Neutrophil (primary cell): ENCODE measurements around the gene BABAM2.

Experiments
- H3K27ac ChIP-seq: fragments of 200-600 bp; sonication (generic); 2 replicates; pipeline ENCODE4 v1.5.1; 2016; ENCODE audit warnings: mild to moderate bottlenecking, moderate library complexity
- H3K27me3 ChIP-seq: fragments of 200-600 bp; sonication (generic); 2 replicates; pipeline ENCODE4 v1.6.0; 2016; ENCODE audit warnings: mild to moderate bottlenecking
- H3K36me3 ChIP-seq: fragments of 200-600 bp; sonication (generic); 2 replicates; pipeline ENCODE4 v1.5.1; 2017
- H3K4me1 ChIP-seq, 2 experiments: fragments of 200-600 bp in 1 of 2; sonication (generic) in 1 of 2; 1 replicate in 1 of 2; 2 replicates in 1 of 2; pipeline versions ENCODE4 v1.5.1 to v1.6.1; 2013 to 2016; ENCODE audit warnings: low read depth in 1 of 2, low read length in 1 of 2, mild to moderate bottlenecking in 1 of 2, moderate library complexity in 1 of 2; ENCODE audit not compliant: control insufficient read depth in 1 of 2, insufficient read depth in 1 of 2
- H3K4me3 ChIP-seq, 2 experiments: fragments of 200-600 bp in 1 of 2; sonication (generic) in 1 of 2; 1 replicate in 1 of 2; 2 replicates in 1 of 2; pipeline ENCODE4 v1.5.1; 2013 to 2016; ENCODE audit warnings: low read depth in 1 of 2, low read length in 1 of 2, mild to moderate bottlenecking in 1 of 2, moderate library complexity in 1 of 2
- H3K9me3 ChIP-seq: fragments of 200-600 bp; sonication (generic); 2 replicates; pipeline ENCODE4 v1.5.1; 2016
- CTCF ChIP-seq: fragments of 200-600 bp; sonication (generic); IDR thresholded peaks from 2 replicates; pipeline ENCODE4 v1.5.1; 2016; ENCODE audit warnings: antibody characterized with exemption

Gene BABAM2

DNA sequence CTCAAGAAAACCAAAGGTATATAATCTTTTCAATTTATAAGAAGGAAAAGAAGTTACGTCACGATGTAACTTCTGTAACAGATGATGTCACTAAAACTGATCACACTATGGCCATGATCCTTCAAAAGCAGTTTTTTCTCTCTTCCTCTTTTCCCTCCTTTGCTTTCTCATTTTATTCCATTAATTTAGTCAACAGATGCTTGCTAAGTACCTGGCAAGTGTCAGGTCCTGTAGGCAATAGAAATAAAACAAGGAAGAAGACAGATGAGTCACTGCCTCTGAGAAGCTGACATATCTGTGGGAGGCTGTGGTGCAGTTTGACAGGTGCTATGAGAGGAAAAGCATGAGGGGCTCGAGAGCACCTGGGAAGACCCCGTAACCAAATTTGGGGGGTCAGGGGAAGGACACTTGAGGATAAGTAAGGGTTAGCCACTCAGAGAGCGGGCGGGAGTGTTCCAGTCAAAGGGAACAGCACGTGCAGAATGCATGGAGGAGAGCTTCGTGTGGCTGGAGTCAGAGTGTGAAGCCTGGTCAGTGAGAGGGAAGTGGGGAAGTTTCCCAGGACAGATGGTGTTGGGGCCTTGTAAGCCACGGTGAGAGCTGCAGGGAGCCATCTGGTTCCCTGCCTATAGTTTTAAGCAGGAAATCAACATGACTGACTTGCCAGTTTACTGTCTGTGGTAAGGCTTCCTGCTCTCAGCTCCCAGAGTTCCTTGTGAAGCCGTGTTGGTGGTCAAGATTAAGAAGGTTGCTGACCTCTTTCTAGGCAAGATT lies 303.3 kb downstream of the BABAM2 start:
- Histone ChIP-seq H3K4me3 (no peak overlapping the region), H3K27me3 (no peaks in the 10 kb centered on the region), H3K27ac (no peak overlapping the region), H3K4me1 (no peaks in the 10 kb centered on the region), H3K9me3 (no peaks in the 10 kb centered on the region), H3K36me3 (no peaks in the 10 kb centered on the region)
- no peak for TF ChIP-seq CTCF

DNA sequence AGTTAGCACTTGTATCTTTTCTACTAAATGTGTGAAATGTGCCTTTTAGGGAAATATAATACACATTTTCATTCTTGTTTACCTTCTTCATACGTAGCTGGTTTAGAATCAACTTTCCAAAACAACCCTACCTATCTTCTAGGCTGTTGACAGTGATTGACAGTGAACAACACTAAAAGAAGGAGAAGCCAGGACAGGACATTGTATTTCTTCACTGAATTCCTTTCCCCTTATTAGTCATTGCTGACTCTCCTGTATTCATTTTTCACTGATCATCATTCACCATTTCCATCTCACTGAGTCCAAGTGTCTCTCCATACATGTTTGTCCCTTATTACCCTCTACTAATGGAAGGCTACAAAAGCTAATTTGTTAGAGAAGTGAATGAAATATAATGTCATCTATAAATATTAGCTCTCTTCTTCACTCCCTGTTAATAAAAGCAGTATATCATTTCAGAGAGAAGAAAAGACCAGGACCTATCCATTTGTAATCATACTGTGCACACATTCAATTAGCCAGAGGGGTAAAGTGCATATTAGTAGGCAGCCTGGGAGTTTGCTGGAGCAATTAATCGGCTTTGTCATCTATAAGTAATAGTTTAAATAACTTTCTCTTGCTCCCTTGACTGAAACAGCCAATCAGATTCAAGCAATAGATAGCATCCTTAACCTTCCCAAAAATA lies 309.6 kb downstream of the BABAM2 start:
- H3K4me1 ChIP-seq = no peaks in the 10 kb centered on the region
- H3K27ac ChIP-seq = no peak overlapping the region
- no peaks in the 10 kb centered on the region for H3K36me3 ChIP-seq
- H3K4me3 ChIP-seq = no peak overlapping the region
- TF ChIP-seq CTCF = no peak
- H3K27me3 ChIP-seq = no peaks in the 10 kb centered on the region
- H3K9me3 ChIP-seq = no peaks in the 10 kb centered on the region

DNA sequence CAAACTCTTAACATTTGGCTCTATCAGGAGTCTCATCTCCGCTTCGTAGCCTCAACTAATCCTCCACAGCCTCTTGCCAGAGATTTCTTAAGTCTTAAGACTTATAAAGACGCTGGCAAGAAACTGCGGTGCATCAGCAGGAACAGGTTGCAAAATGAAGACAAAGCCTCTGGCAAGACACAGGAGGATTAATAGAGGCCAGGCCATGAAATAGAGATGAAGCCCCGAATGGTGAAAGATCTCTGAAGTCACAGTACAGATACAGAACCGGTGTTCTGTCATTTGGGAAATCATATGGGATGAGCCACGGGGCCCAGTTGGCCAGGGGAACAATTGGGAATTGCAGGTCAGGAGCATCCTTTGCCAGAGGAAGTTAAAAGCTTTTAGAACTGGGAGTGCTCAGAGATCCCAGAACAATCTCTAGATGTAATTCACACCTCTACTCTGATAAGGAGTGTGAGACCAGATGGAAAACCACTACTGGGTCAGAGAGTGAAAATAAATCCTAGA lies 311.2 kb downstream of the BABAM2 start:
- Histone ChIP-seq H3K4me3 (no peak overlapping the region), H3K9me3 (no peaks in the 10 kb centered on the region), H3K36me3 (no peaks in the 10 kb centered on the region), H3K27ac (no peak overlapping the region), H3K27me3 (no peaks in the 10 kb centered on the region), H3K4me1 (no peaks in the 10 kb centered on the region)
- TF ChIP-seq CTCF = no peak

DNA sequence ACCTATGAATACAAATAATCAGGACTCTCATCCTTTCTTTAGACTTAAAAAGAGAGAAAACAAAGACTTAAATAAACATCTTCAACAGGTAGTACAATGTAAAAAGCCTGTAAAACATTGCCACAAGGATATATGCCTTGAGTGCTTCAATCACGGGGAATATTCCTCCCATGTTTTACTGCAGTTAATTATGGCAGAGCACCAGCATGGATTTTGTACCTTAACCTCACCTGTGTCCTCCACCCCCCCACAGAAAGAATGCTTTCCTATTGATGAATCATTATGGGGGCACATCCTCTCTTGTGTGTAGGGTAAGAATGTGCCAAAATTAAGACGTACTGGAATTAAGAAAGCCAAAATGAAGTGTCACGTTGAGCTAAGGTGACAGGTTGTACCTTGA lies 312.2 kb downstream of the BABAM2 start:
- Histone ChIP-seq H3K4me1 (no peaks in the 10 kb centered on the region), H3K36me3 (no peaks in the 10 kb centered on the region), H3K27me3 (no peaks in the 10 kb centered on the region), H3K4me3 (no peak overlapping the region), H3K9me3 (no peaks in the 10 kb centered on the region), H3K27ac (no peak overlapping the region)
- TF ChIP-seq CTCF = no peak

GRCh38 chr2:28206762-28207161 lies 316.2 kb downstream of the BABAM2 start:
- no peak for TF ChIP-seq CTCF
- Histone ChIP-seq H3K36me3 (no peaks in the 10 kb centered on the region), H3K4me3 (no peak overlapping the region), H3K27me3 (no peaks in the 10 kb centered on the region), H3K9me3 (no peaks in the 10 kb centered on the region), H3K4me1 (no peaks in the 10 kb centered on the region), H3K27ac (no peak overlapping the region)
